SK-N-SH (cell line): ENCODE results near the gene MOV10L1. TPM values are rescaled to one million over a fixed set of nuclear protein-coding genes. Genes with fewer than 3 reads are reported as not detected.

ENCODE experiments used
- CTCF ChIA-PET: fragments of 300-600, 350-600 bp; formaldehyde crosslinking; extraction: SDS; loops from one replicate; lab custom pipeline; 2021; lab: Yijun Ruan, JAX
- POLR2A ChIA-PET: fragments of 350-600 bp; sonication (Branson Sonifier 250); formaldehyde crosslinking; extraction: SDS; loops from one replicate; lab custom pipeline; 2020; ENCODE audit warnings: antibody characterized with exemption, inconsistent platforms; lab: Yijun Ruan, JAX
- DNase-seq: peaks from one replicate; pipeline ENCODE4 v3.0.0; 2012
- H2AFZ ChIP-seq: fragments of 200-600 bp; sonication (generic); 2 replicates; pipeline ENCODE4 v1.8.1; 2016; ENCODE audit warnings: antibody characterized with exemption, mild to moderate bottlenecking, low read depth
- H3F3A ChIP-seq: fragments of 200-600 bp; sonication (generic); replicated peaks from 2 replicates; pipeline ENCODE3; 2016; ENCODE audit warnings: antibody characterized with exemption, mild to moderate bottlenecking; ENCODE audit not compliant: insufficient read depth
- H3K27ac ChIP-seq, 2 experiments: fragments of 200-500 bp in 1 of 2; fragments of 200-600 bp in 1 of 2; sonication (Bioruptor generic) in 1 of 2; sonication (generic), shearing (Covaris generic) in 1 of 2; 2 replicates each; pipeline versions ENCODE4 v1.5.1 to v1.6.1; 2014 to 2016; ENCODE audit warnings: low read depth in 2 of 2, inconsistent platforms in 1 of 2, low read length in 1 of 2, mild to moderate bottlenecking in 1 of 2, mixed read lengths in 1 of 2
- H3K27me3 ChIP-seq: fragments of 200-600 bp; sonication (generic), shearing (Covaris generic); 2 replicates; pipeline ENCODE4 v1.6.1; 2016; ENCODE audit warnings: mixed run types; ENCODE audit not compliant: insufficient read depth
- H3K36me3 ChIP-seq, 2 experiments: fragments of 200-500 bp in 1 of 2; fragments of 200-600 bp in 1 of 2; sonication (Bioruptor generic) in 1 of 2; sonication (generic) in 1 of 2; replicated peaks in 1 of 2; 2 replicates each; pipeline versions ENCODE3 to v1.5.1; 2014 to 2016; ENCODE audit warnings: low read length in 1 of 2, mild to moderate bottlenecking in 1 of 2; ENCODE audit not compliant: insufficient read depth in 2 of 2, control insufficient read depth in 1 of 2
- H3K4me1 ChIP-seq, 2 experiments: fragments of 200-500 bp in 1 of 2; fragments of 200-600 bp in 1 of 2; sonication (Bioruptor generic) in 1 of 2; sonication (generic), shearing (Covaris generic) in 1 of 2; 2 replicates each; pipeline versions ENCODE4 v1.5.1 to v1.6.1; 2014 to 2016; ENCODE audit warnings: low read depth in 1 of 2, low read length in 1 of 2, mixed run types in 1 of 2; ENCODE audit not compliant: insufficient read depth in 2 of 2, control insufficient read depth in 1 of 2
- H3K4me2 ChIP-seq: fragments of 200-600 bp; sonication (generic), shearing (Covaris generic); 2 replicates; pipeline ENCODE4 v1.6.1; 2017; ENCODE audit warnings: mixed run types
- H3K4me3 ChIP-seq, 2 experiments: fragments of 200-500 bp in 1 of 2; fragments of 200-600 bp in 1 of 2; sonication (Bioruptor generic) in 1 of 2; sonication (generic), shearing (Covaris generic) in 1 of 2; 2 replicates each; pipeline versions ENCODE4 v1.5.1 to v1.8.1; 2014 to 2016; ENCODE audit warnings: low read depth in 2 of 2, inconsistent platforms in 1 of 2, low read length in 1 of 2, mild to moderate bottlenecking in 1 of 2, mixed read lengths in 1 of 2, moderate library complexity in 1 of 2
- H3K79me2 ChIP-seq: fragments of 200-600 bp; sonication (generic); 2 replicates; pipeline ENCODE4 v1.8.1; 2017; ENCODE audit warnings: mild to moderate bottlenecking; ENCODE audit not compliant: insufficient read depth
- H3K9ac ChIP-seq: fragments of 200-600 bp; sonication (generic); 2 replicates; pipeline ENCODE4 v1.6.1; 2017; ENCODE audit warnings: mixed run types
- H3K9me2 ChIP-seq: fragments of 200-600 bp; sonication (generic); 2 replicates; pipeline ENCODE4 v1.6.1; 2017; ENCODE audit warnings: mixed run types
- H3K9me3 ChIP-seq: fragments of 200-600 bp; sonication (generic); 2 replicates; pipeline ENCODE4 v1.6.1; 2017; ENCODE audit warnings: mixed run types, mild to moderate bottlenecking, moderate library complexity
- H4K20me1 ChIP-seq: fragments of 200-600 bp; sonication (generic); 2 replicates; pipeline ENCODE4 v1.6.1; 2017; ENCODE audit warnings: mild to moderate bottlenecking, mixed run types; ENCODE audit not compliant: insufficient read depth
- CHD2 ChIP-seq: fragments of 150-350 bp; IDR thresholded peaks from 2 replicates; pipeline ENCODE4 v1.6.1; 2018; ENCODE audit warnings: low read length; ENCODE audit not compliant: partially characterized antibody
- CTCF ChIP-seq: fragments of 200-600 bp; sonication (generic); IDR thresholded peaks from 2 replicates; pipeline ENCODE4 v1.6.1; 2017; ENCODE audit warnings: antibody characterized with exemption, mild to moderate bottlenecking, moderate library complexity
- EP300 ChIP-seq, 2 experiments: IDR thresholded peaks; 2 replicates each; pipeline versions ENCODE4 v1.4.0 to v1.6.1; 2012; ENCODE audit warnings: borderline replicate concordance in 1 of 2, low read depth in 1 of 2, low read length in 1 of 2
- EZH2phosphoT487 ChIP-seq: fragments of 200-600 bp; sonication (generic); IDR thresholded peaks from 2 replicates; pipeline ENCODE4 v1.6.1; 2017; ENCODE audit warnings: low read depth, mixed run types, mild to moderate bottlenecking, antibody characterized with exemption, moderate library complexity, borderline replicate concordance
- FOSL2 ChIP-seq: IDR thresholded peaks from 2 replicates; pipeline ENCODE4 v1.4.0; 2012; ENCODE audit warnings: low read depth, mild to moderate bottlenecking, moderate library complexity, borderline replicate concordance
- FOXM1 ChIP-seq: IDR thresholded peaks from 2 replicates; pipeline ENCODE4 v1.4.0; 2012; ENCODE audit warnings: low read depth, mild to moderate bottlenecking
- GABPA ChIP-seq: IDR thresholded peaks from 2 replicates; pipeline ENCODE4 v1.4.0; 2012; ENCODE audit warnings: low read depth, mild to moderate bottlenecking
- GATA2 ChIP-seq: sonication (generic); formaldehyde crosslinking; IDR thresholded peaks from 2 replicates; pipeline ENCODE4 v1.5.0; 2020; ENCODE audit warnings: mild to moderate bottlenecking, missing genetic modification reagents
- IRF3 ChIP-seq: fragments of 150-350 bp; IDR thresholded peaks from 2 replicates; pipeline ENCODE4 v1.6.1; 2016; ENCODE audit warnings: mild to moderate bottlenecking, low read depth, low read length
- JUND ChIP-seq: IDR thresholded peaks from 2 replicates; pipeline ENCODE4 v1.4.0; 2012
- NFIC ChIP-seq: IDR thresholded peaks from 2 replicates; pipeline ENCODE4 v1.4.0; 2012; ENCODE audit warnings: borderline replicate concordance
- NRF1 ChIP-seq: IDR thresholded peaks from 2 replicates; pipeline ENCODE4 v1.6.1; 2012; ENCODE audit warnings: low read depth, mild to moderate bottlenecking, low read length
- POLR2AphosphoS5 ChIP-seq: IDR thresholded peaks from 2 replicates; pipeline ENCODE4 v1.6.1; 2012; ENCODE audit warnings: low read depth, low read length
- RAD21 ChIP-seq: IDR thresholded peaks from 2 replicates; pipeline ENCODE4 v1.6.1; 2012; ENCODE audit warnings: mild to moderate bottlenecking, low read length
- RFX5 ChIP-seq: IDR thresholded peaks from 2 replicates; pipeline ENCODE4 v1.6.1; 2012; ENCODE audit warnings: mild to moderate bottlenecking, improper control_type of control experiment, low read length
- SMC3 ChIP-seq: IDR thresholded peaks from 2 replicates; pipeline ENCODE4 v1.6.1; 2012; ENCODE audit warnings: low read depth, low read length, improper control_type of control experiment
- TAF1 ChIP-seq: IDR thresholded peaks from 2 replicates; pipeline ENCODE4 v1.6.1; 2012; ENCODE audit warnings: low read depth, mild to moderate bottlenecking, low read length, moderate library complexity, borderline replicate concordance
- USF2 ChIP-seq: fragments of 150-350 bp; IDR thresholded peaks from 2 replicates; pipeline ENCODE4 v1.6.1; 2017; ENCODE audit warnings: antibody characterized with exemption, low read length, low read depth, borderline replicate concordance
- YY1 ChIP-seq: IDR thresholded peaks from 2 replicates; pipeline ENCODE4 v1.4.0; 2012; ENCODE audit warnings: low read depth, mild to moderate bottlenecking
- WGBS: methylation state at CpG from one replicate; pipeline ENCODE4 v1.1.6; 2017; ENCODE audit warnings: low lambda C conversion rate; 5-methylcytosine and 5-hydroxymethylcytosine counted together
- polyA plus RNA-seq, 3 experiments: library from polyadenylated mRNA; depleted of rRNA; stranded (reverse); fragments of >200 nt; gene quantifications; 2 replicates each; pipeline ENCODE4 v1.2.3, GENCODE V29; 2012
- TF ChIP-seq, protein P1 (sequence below): IDR thresholded peaks from 2 replicates; pipeline ENCODE4 v1.4.0; 2012; ENCODE audit warnings: low read depth, borderline replicate concordance
- TF ChIP-seq, protein P2 (sequence below): IDR thresholded peaks from 2 replicates; pipeline ENCODE4; 2012

MOV10L1 gene
- polyA plus RNA-seq, 1 of the 3 experiments (the other 2 are of a cell fraction): 2.1 TPM

- 90% methylated on average over 12 of the region's 23 CpGs for WGBS
- H3K36me3 ChIP-seq: peaks cover 39 to 41% of the 10 kb centered on the region in 2 experiments
- H3F3A ChIP-seq: peaks cover 14% of the 10 kb centered on the region
- no peak for DNase-seq
- H3K4me1 ChIP-seq: no peaks in the 10 kb centered on the region; a peak in 1 of 4 replicates
- ChIA-PET POLR2A (no interaction called here), CTCF (interaction anchor here (1.0 to 3.9 kb wide), 15 partner anchors 8 to 277 kb away, joined by 3 to 52 read pairs (median 4); partner anchors contain the start of gene PANX2)
- H3K4me3 ChIP-seq: no peak overlapping the region
- no peak overlapping the region for H3K4me2 ChIP-seq
- H3K9ac ChIP-seq: no peak overlapping the region
- no peak overlapping the region for H3K27ac ChIP-seq
- 0 out of 2 replicates have a peak, but pooled peaks cover 12% of the 10 kb centered on the region for H4K20me1 ChIP-seq
- peaks cover 40% of the 10 kb centered on the region for H3K79me2 ChIP-seq
- no peaks in the 10 kb centered on the region for H3K9me2 ChIP-seq
- H2AFZ ChIP-seq: no peak overlapping the region
- TF ChIP-seq FOXM1: no peak
- TF ChIP-seq TAF1: no peak
- no peak for TF ChIP-seq EZH2phosphoT487
- TF ChIP-seq FOSL2: no peak
- no peak for TF ChIP-seq YY1
- TF ChIP-seq RAD21: no peak
- TF ChIP-seq GABPA: no peak
- no peak for TF ChIP-seq RFX5
- TF ChIP-seq NFIC: no peak
- no peak for TF ChIP-seq EP300 (IDR thresholded peaks at IDR 0.05; ENCODE audit: borderline replicate concordance in 1 of 2, low read depth in 1 of 2, low read length in 1 of 2)
- no peak for TF ChIP-seq SMC3
- TF ChIP-seq JUND: no peak
- no peak for TF ChIP-seq USF2
- no peak for TF ChIP-seq GATA2 (CRISPR knock-in tag)
- TF ChIP-seq NRF1: no peak
- H3K9me3 ChIP-seq: no peaks in the 10 kb centered on the region
- no peaks in the 10 kb centered on the region for H3K27me3 ChIP-seq
Measured at GRCh38 chr22:50207383-50208140, 117.8 kb downstream of the MOV10L1 start.

DNA sequence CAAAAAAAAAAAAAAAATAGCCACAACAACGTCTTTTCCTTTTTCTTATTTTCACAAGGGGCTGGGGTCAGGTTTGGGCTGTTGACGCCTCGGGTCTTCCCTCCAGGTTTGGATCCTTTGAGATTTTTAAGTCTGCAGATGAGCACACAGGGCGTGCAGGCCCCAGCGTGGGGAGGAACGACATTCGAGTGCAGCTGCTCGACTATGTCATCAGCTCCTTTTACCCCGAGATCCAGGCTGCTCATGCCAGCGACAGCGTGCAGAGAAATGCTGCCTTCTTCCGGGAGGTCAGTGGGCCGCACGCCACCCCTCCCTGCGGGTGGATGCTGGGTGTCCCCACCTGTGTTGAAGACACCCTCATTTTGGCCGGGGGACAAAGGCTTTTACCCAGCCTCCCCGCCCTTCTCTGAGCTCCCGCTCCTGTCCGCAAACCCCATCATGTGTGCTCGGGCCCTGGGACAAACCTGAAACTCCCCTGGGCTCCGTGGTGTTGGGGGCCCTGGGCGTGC is 118.7 kb downstream of the MOV10L1 start:
- Histone ChIP-seq H3K27ac (no peak overlapping the region), H3K4me3 (no peak overlapping the region), H3K9me3 (no peaks in the 10 kb centered on the region), H3K9ac (no peak overlapping the region), H4K20me1 (0 out of 2 replicates have a peak, but pooled peaks cover 16% of the 10 kb centered on the region), H3F3A (peaks cover 14% of the 10 kb centered on the region), H3K27me3 (no peaks in the 10 kb centered on the region), H3K36me3 (peaks cover 38 to 42% of the 10 kb centered on the region in 2 experiments), H3K9me2 (no peaks in the 10 kb centered on the region), H3K4me1 (no peaks in the 10 kb centered on the region; a peak in 1 of 4 replicates), H3K79me2 (peaks cover 34% of the 10 kb centered on the region), H2AFZ (no peak overlapping the region), H3K4me2 (no peak overlapping the region)
- POLR2A ChIA-PET: no interaction called here
- WGBS: 92% methylated on average over 14 of the region's 22 CpGs
- no peak for DNase-seq
- CTCF ChIA-PET: interaction anchor here (0.7 to 3.9 kb wide), 9 partner anchors 10 to 278 kb away, joined by 3 to 52 read pairs (median 4); no protein-coding TSS in a partner anchor
- TF ChIP-seq FOXM1: no peak
- TF ChIP-seq SMC3: no peak
- TF ChIP-seq, protein P1, sequence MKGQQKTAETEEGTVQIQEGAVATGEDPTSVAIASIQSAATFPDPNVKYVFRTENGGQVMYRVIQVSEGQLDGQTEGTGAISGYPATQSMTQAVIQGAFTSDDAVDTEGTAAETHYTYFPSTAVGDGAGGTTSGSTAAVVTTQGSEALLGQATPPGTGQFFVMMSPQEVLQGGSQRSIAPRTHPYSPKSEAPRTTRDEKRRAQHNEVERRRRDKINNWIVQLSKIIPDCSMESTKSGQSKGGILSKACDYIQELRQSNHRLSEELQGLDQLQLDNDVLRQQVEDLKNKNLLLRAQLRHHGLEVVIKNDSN: no peak
- TF ChIP-seq GATA2 (CRISPR knock-in tag): no peak
- no peak for TF ChIP-seq POLR2AphosphoS5
- TF ChIP-seq NRF1: no peak
- no peak for TF ChIP-seq IRF3
- TF ChIP-seq CHD2: no peak
- no peak for TF ChIP-seq CTCF
- TF ChIP-seq EZH2phosphoT487: no peak
- TF ChIP-seq EP300 (IDR thresholded peaks at IDR 0.05; ENCODE audit: borderline replicate concordance in 1 of 2, low read depth in 1 of 2, low read length in 1 of 2): no peak
- TF ChIP-seq RFX5: no peak
- TF ChIP-seq, protein P2, sequence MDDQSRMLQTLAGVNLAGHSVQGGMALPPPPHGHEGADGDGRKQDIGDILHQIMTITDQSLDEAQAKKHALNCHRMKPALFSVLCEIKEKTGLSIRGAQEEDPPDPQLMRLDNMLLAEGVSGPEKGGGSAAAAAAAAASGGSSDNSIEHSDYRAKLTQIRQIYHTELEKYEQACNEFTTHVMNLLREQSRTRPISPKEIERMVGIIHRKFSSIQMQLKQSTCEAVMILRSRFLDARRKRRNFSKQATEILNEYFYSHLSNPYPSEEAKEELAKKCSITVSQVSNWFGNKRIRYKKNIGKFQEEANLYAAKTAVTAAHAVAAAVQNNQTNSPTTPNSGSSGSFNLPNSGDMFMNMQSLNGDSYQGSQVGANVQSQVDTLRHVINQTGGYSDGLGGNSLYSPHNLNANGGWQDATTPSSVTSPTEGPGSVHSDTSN: no peak
